Nephron progenitor cell (in vitro differentiated cells): ENCODE measurements around the gene ITGAE.
A peak's percentile ranks its signal among the peaks of the same experiment; 100 is the strongest.
"Not testable (repeated sequence)": the region's sequence is repeated elsewhere in the genome, so short reads cannot be mapped to it uniquely, and the experiment has no call there.

Experiments used
- DNase-seq: peaks from one replicate; pipeline ENCODE4 v3.0.0; 2021
- H3K27ac Mint-ChIP-seq: 2 replicates; pipeline ENCODE4 v1.8.0; 2021; ENCODE audit warnings: mild to moderate bottlenecking, moderate library complexity, mixed read lengths
- H3K27me3 Mint-ChIP-seq: 2 replicates; pipeline ENCODE4 v1.8.0; 2021; ENCODE audit warnings: mild to moderate bottlenecking, low read depth, mixed read lengths; ENCODE audit not compliant: poor library complexity
- H3K36me3 Mint-ChIP-seq: 2 replicates; pipeline ENCODE4 v1.8.0; 2021; ENCODE audit warnings: low read depth, mixed read lengths
- H3K4me1 Mint-ChIP-seq: 2 replicates; pipeline ENCODE4 v1.8.0; 2021; ENCODE audit warnings: mixed read lengths
- H3K4me3 Mint-ChIP-seq: 2 replicates; pipeline ENCODE4 v1.8.0; 2021; ENCODE audit warnings: mild to moderate bottlenecking, moderate library complexity, mixed read lengths
- H3K9me3 Mint-ChIP-seq: 2 replicates; pipeline ENCODE4 v1.8.0; 2021; ENCODE audit warnings: mild to moderate bottlenecking, moderate library complexity, mixed read lengths
- TF ChIP-seq, protein P1 (sequence below): fragments of 200-600 bp; sonication (generic); IDR thresholded peaks from 2 replicates; pipeline ENCODE4 v1.5.0; 2021; ENCODE audit warnings: antibody characterized with exemption

ITGAE gene

DNA sequence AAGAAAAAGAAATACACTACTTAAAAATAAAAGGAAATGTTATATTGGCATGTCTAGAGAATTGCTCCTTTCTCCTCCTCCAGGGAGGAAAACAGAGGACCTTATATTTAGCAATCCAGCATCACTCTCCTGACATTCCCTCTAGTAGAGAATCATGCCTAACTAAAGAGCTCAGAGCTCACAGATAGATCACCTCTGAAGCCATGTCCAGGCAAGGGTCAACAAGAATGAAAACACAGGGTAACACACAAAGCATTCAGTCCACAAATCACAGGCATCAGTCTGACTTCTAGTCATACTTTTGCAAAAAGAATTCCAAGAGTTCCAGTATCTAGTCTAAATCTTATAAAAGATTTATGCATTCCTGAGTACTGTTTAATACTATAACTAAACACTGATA, 81.7 kb downstream of the ITGAE start:
- Mint-ChIP-seq H3K4me3 (no peak overlapping the region), H3K9me3 (no peaks in the 10 kb centered on the region), H3K27me3 (no peaks in the 10 kb centered on the region), H3K27ac (no peak overlapping the region), H3K4me1 (peaks cover 12% of the 10 kb centered on the region), H3K36me3 (peaks cover 31% of the 10 kb centered on the region)
- no peak for DNase-seq
- TF ChIP-seq, protein P1, sequence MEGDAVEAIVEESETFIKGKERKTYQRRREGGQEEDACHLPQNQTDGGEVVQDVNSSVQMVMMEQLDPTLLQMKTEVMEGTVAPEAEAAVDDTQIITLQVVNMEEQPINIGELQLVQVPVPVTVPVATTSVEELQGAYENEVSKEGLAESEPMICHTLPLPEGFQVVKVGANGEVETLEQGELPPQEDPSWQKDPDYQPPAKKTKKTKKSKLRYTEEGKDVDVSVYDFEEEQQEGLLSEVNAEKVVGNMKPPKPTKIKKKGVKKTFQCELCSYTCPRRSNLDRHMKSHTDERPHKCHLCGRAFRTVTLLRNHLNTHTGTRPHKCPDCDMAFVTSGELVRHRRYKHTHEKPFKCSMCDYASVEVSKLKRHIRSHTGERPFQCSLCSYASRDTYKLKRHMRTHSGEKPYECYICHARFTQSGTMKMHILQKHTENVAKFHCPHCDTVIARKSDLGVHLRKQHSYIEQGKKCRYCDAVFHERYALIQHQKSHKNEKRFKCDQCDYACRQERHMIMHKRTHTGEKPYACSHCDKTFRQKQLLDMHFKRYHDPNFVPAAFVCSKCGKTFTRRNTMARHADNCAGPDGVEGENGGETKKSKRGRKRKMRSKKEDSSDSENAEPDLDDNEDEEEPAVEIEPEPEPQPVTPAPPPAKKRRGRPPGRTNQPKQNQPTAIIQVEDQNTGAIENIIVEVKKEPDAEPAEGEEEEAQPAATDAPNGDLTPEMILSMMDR: no peak

DNA sequence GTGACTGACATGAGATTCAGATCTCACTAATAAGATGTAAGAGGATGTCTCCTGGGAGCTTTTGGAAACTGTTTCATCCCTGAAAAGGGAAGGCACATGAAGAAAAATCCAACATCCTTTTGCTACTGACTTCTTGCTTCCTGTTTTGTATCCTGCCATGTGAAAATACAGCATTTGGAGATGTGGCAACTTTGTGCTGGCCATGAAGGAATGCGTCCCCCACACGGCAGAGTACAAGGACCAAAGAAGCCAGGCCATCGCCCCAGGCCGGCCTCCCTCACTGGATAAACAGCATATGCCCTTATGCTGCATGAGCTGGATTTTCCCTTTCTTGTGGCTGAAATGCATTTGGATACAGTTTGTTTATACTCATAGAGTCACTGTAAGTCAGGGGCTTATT, 82.8 kb downstream of the ITGAE start:
- TF ChIP-seq, protein P1: no peak
- Mint-ChIP-seq H3K27ac (peak overlapping the region; percentile 76), H3K36me3 (peaks cover 31% of the 10 kb centered on the region), H3K9me3 (no peaks in the 10 kb centered on the region), H3K27me3 (no peaks in the 10 kb centered on the region), H3K4me1 (peaks cover 11% of the 10 kb centered on the region), H3K4me3 (no peak overlapping the region)
- DNase-seq: no peak

DNA sequence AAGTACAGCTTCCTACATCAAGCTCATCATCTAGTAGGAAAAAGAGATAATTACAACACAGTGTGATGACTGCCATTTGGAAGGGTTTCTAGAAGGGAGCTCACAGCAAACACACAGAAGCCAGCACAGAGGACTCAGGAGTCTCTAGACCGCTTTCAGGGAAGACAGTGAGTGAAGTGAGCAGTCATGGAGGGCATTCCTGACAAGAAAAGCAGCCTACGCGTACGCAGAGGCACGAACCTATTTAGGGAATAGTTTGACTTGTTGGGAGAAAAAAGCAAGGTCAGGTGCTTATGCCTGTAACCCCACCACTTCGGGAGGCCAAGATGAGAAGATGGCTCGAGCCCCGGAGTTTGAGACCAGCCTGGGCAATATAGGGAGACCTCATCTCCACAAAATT, 85.7 kb downstream of the ITGAE start:
- H3K4me3 Mint-ChIP-seq: no peak overlapping the region
- TF ChIP-seq, protein P1: no peak
- H3K9me3 Mint-ChIP-seq: no peaks in the 10 kb centered on the region
- no peaks in the 10 kb centered on the region for H3K4me1 Mint-ChIP-seq
- H3K36me3 Mint-ChIP-seq: peaks cover 40% of the 10 kb centered on the region
- H3K27ac Mint-ChIP-seq: no peak overlapping the region
- no peaks in the 10 kb centered on the region for H3K27me3 Mint-ChIP-seq
- no peak for DNase-seq

DNA sequence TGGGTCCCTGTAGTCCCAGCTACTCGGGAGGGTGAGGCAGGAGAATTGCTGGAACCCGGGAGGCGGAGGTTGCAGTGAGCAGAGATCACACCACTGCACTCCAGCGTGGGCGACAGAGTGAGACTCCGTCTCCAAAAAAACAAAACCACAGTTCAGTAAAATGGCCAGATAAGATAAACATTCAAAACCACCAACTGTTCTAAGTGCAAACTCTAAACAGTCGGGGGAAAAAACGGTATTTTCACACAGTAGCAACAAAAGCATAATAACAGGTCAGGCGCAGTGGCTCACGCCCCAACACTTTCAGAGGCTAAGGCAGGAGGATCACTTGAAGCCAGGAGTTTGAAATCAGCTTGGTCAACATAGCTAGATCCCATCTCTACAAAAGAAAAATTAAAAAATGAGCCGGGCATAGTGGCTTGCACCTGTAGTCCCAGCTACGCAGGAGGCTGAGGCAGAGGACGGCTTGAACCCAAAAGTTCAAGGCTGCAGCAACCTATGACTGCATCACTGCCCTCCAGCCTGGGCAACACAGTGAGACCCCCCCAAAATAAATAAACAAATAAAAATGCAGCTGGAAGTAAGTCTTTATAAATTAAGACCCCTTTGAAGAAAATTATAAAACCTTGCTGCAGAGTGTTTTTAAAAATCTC, 88.1 kb downstream of the ITGAE start:
- Mint-ChIP-seq H3K27ac (no peak overlapping the region), H3K4me3 (no peak overlapping the region), H3K9me3 (no peaks in the 10 kb centered on the region), H3K27me3 (no peaks in the 10 kb centered on the region), H3K4me1 (no peaks in the 10 kb centered on the region), H3K36me3 (peaks cover 34% of the 10 kb centered on the region)
- DNase-seq: no peak
- TF ChIP-seq, protein P1: no peak

DNA sequence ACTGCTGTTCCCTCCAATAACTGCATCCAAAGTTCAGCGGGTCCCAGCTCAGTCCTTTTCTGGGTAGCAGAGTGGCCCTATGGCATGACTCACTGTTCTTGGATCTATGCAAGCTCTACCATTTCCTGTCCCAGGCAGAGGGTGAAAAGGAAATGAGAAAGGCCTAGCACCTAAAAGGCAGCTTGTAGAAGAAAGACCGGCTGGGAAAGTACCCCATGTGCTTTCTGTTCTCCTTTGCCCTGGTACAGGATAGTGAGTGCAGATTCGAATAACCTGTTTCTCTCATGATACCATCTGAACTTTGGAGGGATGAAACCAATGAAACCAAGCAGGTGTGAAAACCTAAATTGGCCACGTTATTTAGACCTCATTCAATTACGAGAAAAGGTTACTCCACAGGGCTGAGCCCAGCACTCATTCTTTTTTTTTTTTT, 90.0 kb downstream of the ITGAE start:
- Mint-ChIP-seq H3K27ac (no peak overlapping the region), H3K36me3 (peaks cover 24% of the 10 kb centered on the region), H3K4me1 (no peaks in the 10 kb centered on the region), H3K4me3 (no peak overlapping the region), H3K27me3 (peaks cover 4% of the 10 kb centered on the region), H3K9me3 (no peaks in the 10 kb centered on the region)
- TF ChIP-seq, protein P1: no peak
- DNase-seq: no peak

DNA sequence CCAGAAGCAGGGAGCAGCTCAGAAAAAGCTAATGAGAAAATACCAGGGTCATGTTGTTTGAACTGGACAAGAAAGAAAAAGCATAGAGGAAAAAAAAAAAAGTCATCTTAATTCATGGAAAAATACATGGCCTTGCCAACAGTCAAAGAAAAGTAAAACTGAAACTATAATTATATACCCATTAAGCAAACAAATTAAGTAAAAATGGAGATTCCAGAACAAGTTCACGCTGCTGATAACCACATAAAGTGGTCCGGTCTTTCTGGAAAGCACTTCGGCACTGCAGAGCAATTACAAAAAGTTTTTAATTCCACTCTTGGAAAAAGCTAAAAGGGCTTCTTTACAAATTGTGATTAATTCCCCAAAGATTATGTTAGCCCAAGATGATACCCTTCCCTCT, 92.6 kb downstream of the ITGAE start:
- H3K36me3 Mint-ChIP-seq: peaks cover 16% of the 10 kb centered on the region
- no peaks in the 10 kb centered on the region for H3K4me1 Mint-ChIP-seq
- no peak overlapping the region for H3K27ac Mint-ChIP-seq
- TF ChIP-seq, protein P1: no peak
- DNase-seq: no peak
- H3K4me3 Mint-ChIP-seq: no peak overlapping the region
- peaks cover 10% of the 10 kb centered on the region for H3K27me3 Mint-ChIP-seq
- H3K9me3 Mint-ChIP-seq: no peaks in the 10 kb centered on the region

DNA sequence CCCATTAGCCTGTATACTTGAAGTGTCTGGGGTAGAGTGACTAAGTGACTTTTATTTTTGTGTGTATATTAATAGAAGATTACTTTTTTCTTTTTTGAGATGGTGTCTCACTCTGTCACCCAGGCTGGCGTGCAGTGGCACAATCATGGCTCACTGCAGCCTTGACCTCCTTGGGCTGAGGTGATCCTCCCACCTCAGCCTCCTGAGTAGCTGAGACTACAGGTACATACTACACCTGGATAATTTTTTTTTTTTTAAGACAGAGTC, 95.3 kb downstream of the ITGAE start:
- not testable (repeated sequence) for H3K27ac Mint-ChIP-seq, H3K4me1 Mint-ChIP-seq, DNase-seq, H3K4me3 Mint-ChIP-seq
- H3K36me3 Mint-ChIP-seq: peaks cover 10% of the 10 kb centered on the region
- peaks cover 15% of the 10 kb centered on the region for H3K27me3 Mint-ChIP-seq
- peaks cover 15% of the 10 kb centered on the region for H3K9me3 Mint-ChIP-seq
